GM23338 (cell line): ENCODE results near the gene HS6ST3.

Experiments
- CREB1 ChIP-seq: fragments of 250-450 bp; sonication (Bioruptor Pico); IDR thresholded peaks from 2 replicates; pipeline ENCODE4 v1.5.0; 2020; ENCODE audit warnings: low read depth, mild to moderate bottlenecking, moderate library complexity
- CTCF ChIP-seq, 2 experiments: fragments of 200-600 bp in 1 of 2; sonication (generic) in 1 of 2; conservative IDR thresholded peaks; 2 replicates each; pipeline versions ENCODE4 v1.5.1 to v1.6.1; 2016 to 2017; ENCODE audit warnings: antibody characterized with exemption in 2 of 2, low read depth in 2 of 2, mild to moderate bottlenecking in 2 of 2, moderate library complexity in 1 of 2
- EZH2 ChIP-seq: fragments of 200-600 bp; sonication (generic); IDR thresholded peaks from one replicate; pipeline ENCODE4 v1.8.0; 2017; ENCODE audit warnings: antibody characterized with exemption, mild to moderate bottlenecking, low read depth; ENCODE audit not compliant: unreplicated experiment
- EZH2phosphoT487 ChIP-seq: fragments of 200-600 bp; sonication (generic); IDR thresholded peaks from one replicate; pipeline ENCODE4 v1.8.1; 2018; ENCODE audit warnings: antibody characterized with exemption; ENCODE audit not compliant: unreplicated experiment
- POLR2AphosphoS5 ChIP-seq: IDR thresholded peaks from 2 replicates; pipeline ENCODE4 v1.6.1; 2016; ENCODE audit warnings: antibody characterized with exemption, low read depth
- ZNF331 ChIP-seq: fragments of 250-450 bp; sonication (Bioruptor Pico); IDR thresholded peaks from 2 replicates; pipeline ENCODE4 v1.5.0; 2020; ENCODE audit warnings: low read depth, mild to moderate bottlenecking, moderate library complexity
- TF ChIP-seq, protein P1 (sequence below): IDR thresholded peaks from one replicate; pipeline ENCODE4 v1.6.1; 2018; ENCODE audit warnings: antibody characterized with exemption; ENCODE audit not compliant: unreplicated experiment
- TF ChIP-seq, protein P2 (sequence below): fragments of 250-450 bp; sonication (Bioruptor Pico); IDR thresholded peaks from 2 replicates; pipeline ENCODE4 v1.5.0; 2020; ENCODE audit warnings: mild to moderate bottlenecking, moderate library complexity

GRCh38 chr13:96835546-96835945 is 745.6 kb downstream of the HS6ST3 start:
- TF ChIP-seq CTCF (conservative IDR thresholded peaks at IDR 0.05; ENCODE audit: low read depth in 2 of 2) (no peak), EZH2 (no peak), EZH2phosphoT487 (no peak), POLR2AphosphoS5 (no peak), CREB1 (no peak), ZNF331 (CRISPR knock-in tag) (no peak)
- TF ChIP-seq, protein P1, sequence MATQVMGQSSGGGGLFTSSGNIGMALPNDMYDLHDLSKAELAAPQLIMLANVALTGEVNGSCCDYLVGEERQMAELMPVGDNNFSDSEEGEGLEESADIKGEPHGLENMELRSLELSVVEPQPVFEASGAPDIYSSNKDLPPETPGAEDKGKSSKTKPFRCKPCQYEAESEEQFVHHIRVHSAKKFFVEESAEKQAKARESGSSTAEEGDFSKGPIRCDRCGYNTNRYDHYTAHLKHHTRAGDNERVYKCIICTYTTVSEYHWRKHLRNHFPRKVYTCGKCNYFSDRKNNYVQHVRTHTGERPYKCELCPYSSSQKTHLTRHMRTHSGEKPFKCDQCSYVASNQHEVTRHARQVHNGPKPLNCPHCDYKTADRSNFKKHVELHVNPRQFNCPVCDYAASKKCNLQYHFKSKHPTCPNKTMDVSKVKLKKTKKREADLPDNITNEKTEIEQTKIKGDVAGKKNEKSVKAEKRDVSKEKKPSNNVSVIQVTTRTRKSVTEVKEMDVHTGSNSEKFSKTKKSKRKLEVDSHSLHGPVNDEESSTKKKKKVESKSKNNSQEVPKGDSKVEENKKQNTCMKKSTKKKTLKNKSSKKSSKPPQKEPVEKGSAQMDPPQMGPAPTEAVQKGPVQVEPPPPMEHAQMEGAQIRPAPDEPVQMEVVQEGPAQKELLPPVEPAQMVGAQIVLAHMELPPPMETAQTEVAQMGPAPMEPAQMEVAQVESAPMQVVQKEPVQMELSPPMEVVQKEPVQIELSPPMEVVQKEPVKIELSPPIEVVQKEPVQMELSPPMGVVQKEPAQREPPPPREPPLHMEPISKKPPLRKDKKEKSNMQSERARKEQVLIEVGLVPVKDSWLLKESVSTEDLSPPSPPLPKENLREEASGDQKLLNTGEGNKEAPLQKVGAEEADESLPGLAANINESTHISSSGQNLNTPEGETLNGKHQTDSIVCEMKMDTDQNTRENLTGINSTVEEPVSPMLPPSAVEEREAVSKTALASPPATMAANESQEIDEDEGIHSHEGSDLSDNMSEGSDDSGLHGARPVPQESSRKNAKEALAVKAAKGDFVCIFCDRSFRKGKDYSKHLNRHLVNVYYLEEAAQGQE = no peak
- TF ChIP-seq, protein P2, sequence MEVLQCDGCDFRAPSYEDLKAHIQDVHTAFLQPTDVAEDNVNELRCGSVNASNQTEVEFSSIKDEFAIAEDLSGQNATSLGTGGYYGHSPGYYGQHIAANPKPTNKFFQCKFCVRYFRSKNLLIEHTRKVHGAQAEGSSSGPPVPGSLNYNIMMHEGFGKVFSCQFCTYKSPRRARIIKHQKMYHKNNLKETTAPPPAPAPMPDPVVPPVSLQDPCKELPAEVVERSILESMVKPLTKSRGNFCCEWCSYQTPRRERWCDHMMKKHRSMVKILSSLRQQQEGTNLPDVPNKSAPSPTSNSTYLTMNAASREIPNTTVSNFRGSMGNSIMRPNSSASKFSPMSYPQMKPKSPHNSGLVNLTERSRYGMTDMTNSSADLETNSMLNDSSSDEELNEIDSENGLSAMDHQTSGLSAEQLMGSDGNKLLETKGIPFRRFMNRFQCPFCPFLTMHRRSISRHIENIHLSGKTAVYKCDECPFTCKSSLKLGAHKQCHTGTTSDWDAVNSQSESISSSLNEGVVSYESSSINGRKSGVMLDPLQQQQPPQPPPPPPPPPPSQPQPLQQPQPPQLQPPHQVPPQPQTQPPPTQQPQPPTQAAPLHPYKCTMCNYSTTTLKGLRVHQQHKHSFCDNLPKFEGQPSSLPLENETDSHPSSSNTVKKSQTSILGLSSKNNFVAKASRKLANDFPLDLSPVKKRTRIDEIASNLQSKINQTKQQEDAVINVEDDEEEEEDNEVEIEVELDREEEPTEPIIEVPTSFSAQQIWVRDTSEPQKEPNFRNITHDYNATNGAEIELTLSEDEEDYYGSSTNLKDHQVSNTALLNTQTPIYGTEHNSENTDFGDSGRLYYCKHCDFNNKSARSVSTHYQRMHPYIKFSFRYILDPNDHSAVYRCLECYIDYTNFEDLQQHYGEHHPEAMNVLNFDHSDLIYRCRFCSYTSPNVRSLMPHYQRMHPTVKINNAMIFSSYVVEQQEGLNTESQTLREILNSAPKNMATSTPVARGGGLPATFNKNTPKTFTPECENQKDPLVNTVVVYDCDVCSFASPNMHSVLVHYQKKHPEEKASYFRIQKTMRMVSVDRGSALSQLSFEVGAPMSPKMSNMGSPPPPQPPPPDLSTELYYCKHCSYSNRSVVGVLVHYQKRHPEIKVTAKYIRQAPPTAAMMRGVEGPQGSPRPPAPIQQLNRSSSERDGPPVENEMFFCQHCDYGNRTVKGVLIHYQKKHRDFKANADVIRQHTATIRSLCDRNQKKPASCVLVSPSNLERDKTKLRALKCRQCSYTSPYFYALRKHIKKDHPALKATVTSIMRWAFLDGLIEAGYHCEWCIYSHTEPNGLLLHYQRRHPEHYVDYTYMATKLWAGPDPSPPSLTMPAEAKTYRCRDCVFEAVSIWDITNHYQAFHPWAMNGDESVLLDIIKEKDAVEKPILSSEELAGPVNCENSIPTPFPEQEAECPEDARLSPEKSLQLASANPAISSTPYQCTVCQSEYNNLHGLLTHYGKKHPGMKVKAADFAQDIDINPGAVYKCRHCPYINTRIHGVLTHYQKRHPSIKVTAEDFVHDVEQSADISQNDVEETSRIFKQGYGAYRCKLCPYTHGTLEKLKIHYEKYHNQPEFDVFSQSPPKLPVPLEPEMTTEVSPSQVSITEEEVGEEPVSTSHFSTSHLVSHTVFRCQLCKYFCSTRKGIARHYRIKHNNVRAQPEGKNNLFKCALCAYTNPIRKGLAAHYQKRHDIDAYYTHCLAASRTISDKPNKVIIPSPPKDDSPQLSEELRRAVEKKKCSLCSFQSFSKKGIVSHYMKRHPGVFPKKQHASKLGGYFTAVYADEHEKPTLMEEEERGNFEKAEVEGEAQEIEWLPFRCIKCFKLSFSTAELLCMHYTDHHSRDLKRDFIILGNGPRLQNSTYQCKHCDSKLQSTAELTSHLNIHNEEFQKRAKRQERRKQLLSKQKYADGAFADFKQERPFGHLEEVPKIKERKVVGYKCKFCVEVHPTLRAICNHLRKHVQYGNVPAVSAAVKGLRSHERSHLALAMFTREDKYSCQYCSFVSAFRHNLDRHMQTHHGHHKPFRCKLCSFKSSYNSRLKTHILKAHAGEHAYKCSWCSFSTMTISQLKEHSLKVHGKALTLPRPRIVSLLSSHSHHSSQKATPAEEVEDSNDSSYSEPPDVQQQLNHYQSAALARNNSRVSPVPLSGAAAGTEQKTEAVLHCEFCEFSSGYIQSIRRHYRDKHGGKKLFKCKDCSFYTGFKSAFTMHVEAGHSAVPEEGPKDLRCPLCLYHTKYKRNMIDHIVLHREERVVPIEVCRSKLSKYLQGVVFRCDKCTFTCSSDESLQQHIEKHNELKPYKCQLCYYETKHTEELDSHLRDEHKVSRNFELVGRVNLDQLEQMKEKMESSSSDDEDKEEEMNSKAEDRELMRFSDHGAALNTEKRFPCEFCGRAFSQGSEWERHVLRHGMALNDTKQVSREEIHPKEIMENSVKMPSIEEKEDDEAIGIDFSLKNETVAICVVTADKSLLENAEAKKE (CRISPR knock-in tag) = no peak
